ENCODE results near the gene TPSAB1.

GRCh38 chr16:1237990-1238389, 2.5 kb upstream of the TPSAB1 start:
- TF ChIP-seq POLR2AphosphoS5 (IDR thresholded peaks at IDR 0.05; ENCODE audit: insufficient read depth, low read depth, low read length): no peak
- TF ChIP-seq POLR2A (IDR thresholded peaks at IDR 0.05; ENCODE audit: low read depth, low read length): no peak
- no peak for TF ChIP-seq CTCF (IDR thresholded peaks at IDR 0.05; ENCODE audit: extremely low read depth in 1 of 2, insufficient read depth in 1 of 2, low read depth in 1 of 2, low read length in 2 of 2)
- no peak for TF ChIP-seq EZH2 (IDR thresholded peaks at IDR 0.05; ENCODE audit: borderline replicate concordance, low read depth, low read length, severe bottlenecking)
- no peak for TF ChIP-seq JUN (IDR thresholded peaks at IDR 0.05; ENCODE audit: borderline replicate concordance, insufficient read depth, insufficient read length, low read depth)
- TF ChIP-seq MAX (IDR thresholded peaks at IDR 0.05; ENCODE audit: insufficient read depth, insufficient read length): no peak
- no peak for TF ChIP-seq MYC (IDR thresholded peaks at IDR 0.05; ENCODE audit: low read depth, low read length)
